Activated CD8-positive, alpha-beta T cell treated with anti-CD3 and anti-CD28 coated beads for 36 hours (primary cell): Measurements from ENCODE around the gene SERPINA6. TPM values are rescaled to one million over a fixed set of nuclear protein-coding genes. Genes with fewer than 3 reads are reported as not detected.
"Not testable (repeated sequence)": the region's sequence is repeated elsewhere in the genome, so short reads cannot be mapped to it uniquely, and the experiment has no call there.

Experiments used
- ATAC-seq: fragments of 200-7000 bp; cut with Tn5 transposase; one replicate; pipeline ENCODE4 v1.10.0; 2021; ENCODE audit warnings: mild to moderate bottlenecking, moderate library complexity
- CTCF ChIA-PET: fragments of 350-600 bp; sonication (Branson Sonifier 250); formaldehyde crosslinking; loops from one replicate; lab custom pipeline; 2021; ENCODE audit warnings: antibody characterized with exemption; lab: Charles Lee
- POLR2A ChIA-PET: fragments of 350-600 bp; sonication (Branson Sonifier 250); formaldehyde crosslinking; loops from one replicate; lab custom pipeline; 2021; ENCODE audit warnings: antibody characterized with exemption; lab: Charles Lee
- DNase-seq: peaks from one replicate; pipeline ENCODE4 v3.0.0-alpha.2; 2020
- H3K27ac Mint-ChIP-seq: one replicate; pipeline ENCODE4 v1.8.0; 2021; ENCODE audit warnings: mild to moderate bottlenecking, mixed read lengths
- H3K27me3 Mint-ChIP-seq: one replicate; pipeline ENCODE4 v1.8.0; 2021; ENCODE audit warnings: mixed read lengths
- H3K36me3 Mint-ChIP-seq: one replicate; pipeline ENCODE4 v1.8.0; 2021; ENCODE audit warnings: low read depth, mixed read lengths
- H3K4me1 Mint-ChIP-seq: one replicate; pipeline ENCODE4 v1.8.0; 2021; ENCODE audit warnings: low read depth, mixed read lengths
- H3K4me3 Mint-ChIP-seq: one replicate; pipeline ENCODE4 v1.8.0; 2021; ENCODE audit warnings: mild to moderate bottlenecking, moderate library complexity, mixed read lengths
- H3K9me3 Mint-ChIP-seq: one replicate; pipeline ENCODE4 v1.8.0; 2021; ENCODE audit warnings: mixed read lengths
- intact Hi-C: fragments of 100-400 bp; cut with micrococcal nuclease; formaldehyde crosslinking; loops from one replicate; pipeline ENCODE4 v1.10.0; 2022
- total RNA-seq, 2 experiments: library from RNA; stranded (reverse); gene quantifications; one replicate each; pipeline ENCODE4 v1.2.3, GENCODE V29; 2021
- TF ChIP-seq, protein P1 (sequence below): fragments of 200-600 bp; IDR thresholded peaks from one replicate; pipeline ENCODE4 v1.8.0; 2022; ENCODE audit warnings: antibody characterized with exemption, mild to moderate bottlenecking

The SERPINA6 gene
- total RNA-seq, 2 experiments from 2014 or later: not detected

DNA sequence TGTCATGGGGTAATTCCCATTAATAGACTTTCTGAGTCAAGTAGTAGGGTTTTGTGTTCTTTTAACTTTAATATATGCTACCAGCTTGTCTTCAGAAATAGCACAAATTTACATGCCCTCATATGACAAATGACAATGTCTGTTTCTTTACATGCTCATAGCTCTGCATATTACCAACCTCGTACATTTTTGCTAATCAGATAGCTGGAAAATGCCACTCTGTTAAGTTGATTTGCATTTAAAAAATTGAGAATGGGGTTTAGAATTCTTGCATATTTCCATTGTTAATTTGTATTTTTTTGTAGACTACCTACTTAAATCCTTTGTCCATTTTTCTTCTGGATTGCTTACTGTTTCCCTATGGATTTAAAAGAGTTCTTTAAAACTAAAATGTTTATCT lies 34.0 kb upstream of the SERPINA6 start:
- no peak for ATAC-seq

DNA sequence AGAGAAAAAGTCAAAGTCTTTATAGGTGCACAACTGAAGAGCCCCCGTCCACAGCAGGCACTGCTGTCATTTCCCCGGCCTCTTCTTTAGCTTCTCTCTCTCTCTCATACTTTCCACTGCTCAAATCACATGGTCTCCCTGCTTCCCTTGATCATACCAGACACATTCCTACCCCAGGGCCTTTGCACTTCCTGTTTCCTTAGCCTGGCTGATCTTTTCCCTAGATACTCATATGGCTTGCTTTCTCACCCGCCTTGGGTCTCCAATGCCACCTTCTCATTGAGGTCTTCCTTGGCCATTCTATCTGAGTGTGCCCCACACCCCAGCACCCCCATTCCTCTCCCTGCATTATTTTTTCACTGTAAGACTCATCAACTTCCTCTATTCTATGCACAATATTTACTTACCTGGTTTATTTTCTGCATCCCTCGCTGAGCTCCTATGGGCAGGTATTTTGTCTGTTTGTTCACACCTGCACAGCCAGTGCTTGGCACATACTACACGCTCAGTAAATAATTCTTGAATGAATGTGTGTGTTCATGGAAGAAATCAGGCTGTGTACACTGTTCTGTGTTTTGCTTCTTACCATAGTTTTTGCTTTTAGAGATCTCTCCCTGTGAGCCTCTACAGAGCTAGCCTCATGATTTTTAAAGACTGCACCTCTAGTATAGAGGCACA lies 33.4 kb upstream of the SERPINA6 start:
- no peak for ATAC-seq
- no peak for DNase-seq
- no peak overlapping the region for H3K4me3 Mint-ChIP-seq
- CTCF ChIA-PET: interaction anchor here (1.0 kb wide), 1 partner anchor 15 kb away, joined by 3 read pairs; no protein-coding TSS in a partner anchor
- H3K4me1 Mint-ChIP-seq: no peaks in the 10 kb centered on the region
- POLR2A ChIA-PET: interaction anchor here (0.6 kb wide), 1 partner anchor 142 kb away, joined by 3 read pairs; no protein-coding TSS in a partner anchor
- TF ChIP-seq, protein P1, sequence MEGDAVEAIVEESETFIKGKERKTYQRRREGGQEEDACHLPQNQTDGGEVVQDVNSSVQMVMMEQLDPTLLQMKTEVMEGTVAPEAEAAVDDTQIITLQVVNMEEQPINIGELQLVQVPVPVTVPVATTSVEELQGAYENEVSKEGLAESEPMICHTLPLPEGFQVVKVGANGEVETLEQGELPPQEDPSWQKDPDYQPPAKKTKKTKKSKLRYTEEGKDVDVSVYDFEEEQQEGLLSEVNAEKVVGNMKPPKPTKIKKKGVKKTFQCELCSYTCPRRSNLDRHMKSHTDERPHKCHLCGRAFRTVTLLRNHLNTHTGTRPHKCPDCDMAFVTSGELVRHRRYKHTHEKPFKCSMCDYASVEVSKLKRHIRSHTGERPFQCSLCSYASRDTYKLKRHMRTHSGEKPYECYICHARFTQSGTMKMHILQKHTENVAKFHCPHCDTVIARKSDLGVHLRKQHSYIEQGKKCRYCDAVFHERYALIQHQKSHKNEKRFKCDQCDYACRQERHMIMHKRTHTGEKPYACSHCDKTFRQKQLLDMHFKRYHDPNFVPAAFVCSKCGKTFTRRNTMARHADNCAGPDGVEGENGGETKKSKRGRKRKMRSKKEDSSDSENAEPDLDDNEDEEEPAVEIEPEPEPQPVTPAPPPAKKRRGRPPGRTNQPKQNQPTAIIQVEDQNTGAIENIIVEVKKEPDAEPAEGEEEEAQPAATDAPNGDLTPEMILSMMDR: no peak
- H3K36me3 Mint-ChIP-seq: no peaks in the 10 kb centered on the region
- H3K9me3 Mint-ChIP-seq: no peaks in the 10 kb centered on the region
- H3K27ac Mint-ChIP-seq: no peak overlapping the region
- intact Hi-C loops: no loop called here
- peaks cover 17% of the 10 kb centered on the region for H3K27me3 Mint-ChIP-seq

More for the DNA sequence above, 34.0 kb upstream of the SERPINA6 start:
- Mint-ChIP-seq H3K9me3 (no peaks in the 10 kb centered on the region), H3K4me3 (no peak overlapping the region), H3K36me3 (no peaks in the 10 kb centered on the region), H3K27ac (no peak overlapping the region), H3K27me3 (peaks cover 17% of the 10 kb centered on the region), H3K4me1 (no peaks in the 10 kb centered on the region)
- TF ChIP-seq, protein P1: no peak
- ChIA-PET POLR2A (no interaction called here), CTCF (interaction anchor here (0.7 kb wide), 1 partner anchor 37 kb away, joined by 3 read pairs; no protein-coding TSS in a partner anchor)
- DNase-seq: no peak
- intact Hi-C loops: no loop called here

DNA sequence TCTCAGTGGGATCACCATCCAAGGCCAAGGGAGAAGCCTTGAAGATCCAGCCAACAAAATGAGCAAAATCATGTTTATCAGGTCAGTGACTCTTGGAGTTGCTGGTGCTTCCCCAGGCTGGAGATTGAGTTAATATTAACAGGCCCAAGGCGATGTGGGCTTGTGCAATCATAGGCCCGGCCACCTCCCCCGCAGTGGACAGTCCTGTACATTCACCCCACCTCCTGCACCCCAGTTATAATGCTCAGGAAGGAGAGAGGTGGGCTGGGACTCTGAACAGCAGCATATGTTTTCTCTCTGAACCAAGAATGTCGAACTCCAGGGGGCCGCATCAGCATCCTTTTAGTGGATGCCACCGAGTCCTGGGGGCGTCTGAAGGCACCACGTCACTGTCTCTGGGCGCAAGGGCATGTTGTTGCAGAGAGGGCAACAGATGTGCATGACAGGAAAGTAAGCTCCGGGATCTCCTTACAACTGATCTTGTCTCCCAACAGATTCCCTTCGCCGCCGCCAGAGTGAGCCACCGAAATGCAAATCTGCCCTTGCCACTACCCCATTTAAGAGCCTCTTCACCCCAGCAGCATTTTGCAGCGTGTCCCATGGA lies 32.2 kb upstream of the SERPINA6 start:
- POLR2A ChIA-PET: interaction anchor here (0.6 kb wide), 1 partner anchor 545 kb away, joined by 3 read pairs; no protein-coding TSS in a partner anchor
- TF ChIP-seq, protein P1: no peak
- CTCF ChIA-PET: interaction anchor here (0.6 kb wide), 1 partner anchor 77 kb away, joined by 3 read pairs; no protein-coding TSS in a partner anchor
- Mint-ChIP-seq H3K36me3 (no peaks in the 10 kb centered on the region), H3K27ac (no peak overlapping the region), H3K4me3 (no peak overlapping the region), H3K27me3 (peaks cover 14% of the 10 kb centered on the region), H3K9me3 (no peaks in the 10 kb centered on the region), H3K4me1 (no peaks in the 10 kb centered on the region)
- no peak for ATAC-seq
- intact Hi-C loops: no loop called here
- peak; percentile 35 for DNase-seq

DNA sequence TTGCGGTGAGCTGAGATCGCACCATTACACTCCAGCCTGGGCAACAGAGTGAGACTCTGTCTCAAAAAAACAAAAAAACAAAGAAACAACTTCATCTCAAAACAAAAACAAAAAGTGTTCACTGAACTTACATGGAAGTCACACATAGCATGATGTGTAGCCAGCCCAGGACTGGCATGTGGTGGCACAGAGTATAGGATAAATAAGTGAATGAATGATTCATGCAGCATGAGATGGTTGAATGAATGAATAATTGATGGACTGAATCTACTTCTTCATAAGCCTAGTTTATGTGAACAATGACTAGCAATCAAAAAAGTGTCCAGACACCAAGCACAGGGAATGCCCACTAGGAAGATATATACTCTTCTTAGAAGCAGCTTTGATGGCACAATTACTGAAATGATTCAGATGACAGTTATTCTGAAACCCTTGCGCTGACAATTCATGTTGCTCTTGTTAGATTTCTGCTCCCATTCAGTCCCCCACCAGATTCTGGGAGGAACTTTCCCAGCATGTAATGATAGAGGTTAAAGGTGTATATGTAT lies 31.6 kb upstream of the SERPINA6 start:
- TF ChIP-seq, protein P1: no peak
- CTCF ChIA-PET: interaction anchor here (0.6 kb wide), 1 partner anchor 77 kb away, joined by 3 read pairs; no protein-coding TSS in a partner anchor
- H3K4me1 Mint-ChIP-seq: no peaks in the 10 kb centered on the region
- DNase-seq (no peak), ATAC-seq (no peak)
- H3K36me3 Mint-ChIP-seq: no peaks in the 10 kb centered on the region
- H3K27ac Mint-ChIP-seq: no peak overlapping the region
- H3K9me3 Mint-ChIP-seq: no peaks in the 10 kb centered on the region
- peaks cover 12% of the 10 kb centered on the region for H3K27me3 Mint-ChIP-seq
- POLR2A ChIA-PET: no interaction called here
- no peak overlapping the region for H3K4me3 Mint-ChIP-seq
- intact Hi-C loops: no loop called here

DNA sequence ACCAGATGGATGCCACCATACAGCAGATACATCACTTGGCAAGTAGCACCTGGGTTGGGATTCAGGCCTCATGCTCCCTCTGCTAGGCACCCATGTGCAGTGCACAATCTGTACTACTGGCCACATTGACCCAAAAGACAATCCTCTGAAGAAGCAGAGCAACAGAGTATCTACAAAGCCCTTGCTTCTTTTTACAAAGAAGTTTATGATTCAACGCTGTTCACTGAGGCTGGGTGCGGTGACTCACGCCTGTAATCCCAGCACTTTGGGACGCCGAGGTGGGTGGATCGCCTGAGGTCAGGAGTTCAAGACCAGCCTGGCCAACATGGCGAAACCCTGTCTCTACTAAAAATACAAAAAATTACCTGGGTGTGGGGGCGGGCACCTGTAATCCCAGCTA lies 31.1 kb upstream of the SERPINA6 start:
- DNase-seq, H3K9me3 Mint-ChIP-seq, H3K36me3 Mint-ChIP-seq, H3K4me3 Mint-ChIP-seq, POLR2A ChIA-PET, ATAC-seq, H3K27ac Mint-ChIP-seq, H3K4me1 Mint-ChIP-seq, intact Hi-C loops, CTCF ChIA-PET: not testable (repeated sequence)
- H3K27me3 Mint-ChIP-seq: peaks cover 12% of the 10 kb centered on the region
